Tracheal epithelial cell (primary cell): ENCODE data around the gene OR5AS1. TPM values are rescaled to one million over a fixed set of nuclear protein-coding genes. Genes with fewer than 3 reads are reported as not detected.

Source experiments
- total RNA-seq: library from RNA; depleted of rRNA; stranded (reverse); fragments of >200 nt; gene quantifications from 2 replicates; pipeline ENCODE4 v1.2.1, GENCODE V29; 2014

Gene OR5AS1
- total RNA-seq: under 0.01 TPM in 1 of 2 replicates, not detected in the other

GRCh38 chr11:56027354-56027753 is at the start of gene OR5AS1:
TSS of gene OR5AS1 (plus strand) at chr11:56027654. CDS start at chr11:56030419, 2,765 bp downstream.

DNA sequence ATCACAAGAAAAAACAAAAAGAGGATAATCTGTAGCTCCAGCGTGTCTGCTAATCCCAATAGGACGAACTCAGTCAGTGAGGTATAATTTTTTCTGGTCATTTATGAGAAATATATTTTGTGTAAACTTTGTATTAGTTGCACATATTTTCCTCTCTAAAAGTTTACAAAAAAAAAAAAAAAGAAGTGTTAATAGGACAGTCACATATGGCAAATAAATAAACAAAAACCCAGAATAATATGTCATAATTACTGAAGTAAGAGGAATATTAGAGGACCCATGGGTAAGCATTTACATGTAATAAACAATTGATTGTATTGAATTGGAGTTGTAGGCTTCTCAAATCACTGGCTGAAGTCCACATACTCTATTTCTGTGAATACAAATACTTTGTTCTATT is 32.9 kb upstream of the OR5AS1 start, which contains the start of gene OR5F1:
OR5F1 (minus strand) TSS at position 101 of the 400 bp plus-strand sequence; CDS start at position 101, 0 bp downstream.

Other genes starting within 250 kb of the OR5AS1 start
- gene OR5D14, start 232.1 kb upstream of the OR5AS1 start, total RNA-seq: not detected in 2 replicates
- gene OR5L1, start 216.3 kb upstream of the OR5AS1 start, total RNA-seq: not detected in 2 replicates
- not detected in 2 replicates for gene OR5D18, start 208.0 kb upstream of the OR5AS1 start, total RNA-seq
- not detected in 2 replicates for gene OR5L2, start 200.4 kb upstream of the OR5AS1 start, total RNA-seq
- gene OR5D16, start 188.9 kb upstream of the OR5AS1 start, total RNA-seq: not detected in 2 replicates
- gene TRIM51, start 144.4 kb upstream of the OR5AS1 start, total RNA-seq: not detected in 2 replicates
- gene OR5W2, start 113.1 kb upstream of the OR5AS1 start, total RNA-seq: not detected in 2 replicates
- gene OR5I1, start 91.3 kb upstream of the OR5AS1 start, total RNA-seq: not detected in 2 replicates
- not detected in 2 replicates for gene OR10AG1, start 57.7 kb upstream of the OR5AS1 start, total RNA-seq
- gene OR5F1, start 33.0 kb upstream of the OR5AS1 start, total RNA-seq: not detected in 2 replicates
- not detected in 2 replicates for gene OR8I2, start 65.7 kb downstream of the OR5AS1 start, total RNA-seq
- not detected in 2 replicates for gene OR8H2, start 76.0 kb downstream of the OR5AS1 start, total RNA-seq
- gene OR8H3, start 94.7 kb downstream of the OR5AS1 start, total RNA-seq: not detected in 2 replicates
- gene OR8J3, start 112.5 kb downstream of the OR5AS1 start, total RNA-seq: under 0.01 TPM in 1 of 2 replicates, not detected in the other
- gene OR8K5, start 132.7 kb downstream of the OR5AS1 start, total RNA-seq: not detected in 2 replicates
- not detected in 2 replicates for gene OR5J2, start 149.0 kb downstream of the OR5AS1 start, total RNA-seq
- gene OR5T2, start 206.6 kb downstream of the OR5AS1 start, total RNA-seq: not detected in 2 replicates
- gene OR5T3, start 224.6 kb downstream of the OR5AS1 start, total RNA-seq: not detected in 2 replicates
- gene OR5T1, start 246.5 kb downstream of the OR5AS1 start, total RNA-seq: not detected in 2 replicates